Activated T-cell treated with anti-CD3 and anti-CD28 coated beads, Interleukin-2, amount 50 U/mL, for 72 hours (primary cell): Measurements from ENCODE around the gene DMAC2. TPM values are rescaled to one million over a fixed set of nuclear protein-coding genes. Genes with fewer than 3 reads are reported as not detected.

ENCODE experiments used
- ATAC-seq, 2 donors: fragments of 150-1000 bp; cut with Tn5 transposase; replicated peaks in 1 of 2; 2 replicates each; pipeline ENCODE4 v1.10.0; 2021; ENCODE audit warnings: moderate library complexity in 2 of 2, mild to moderate bottlenecking in 1 of 2
- DNase-seq, 2 donors: peaks; one replicate each; pipeline ENCODE4 v3.0.0; 2021 to 2022; ENCODE audit warnings: mixed read lengths in 1 of 2
- H3K27ac Mint-ChIP-seq: one replicate; pipeline ENCODE4 v1.8.0; 2022; ENCODE audit warnings: mild to moderate bottlenecking, moderate library complexity, mixed read lengths
- H3K27me3 Mint-ChIP-seq: one replicate; pipeline ENCODE4 v1.8.0; 2022; ENCODE audit warnings: low read depth, mixed read lengths
- H3K36me3 Mint-ChIP-seq, 2 donors: one replicate each; pipeline ENCODE4 v1.8.0; 2022; ENCODE audit warnings: mixed read lengths in 2 of 2, mild to moderate bottlenecking in 1 of 2; ENCODE audit not compliant: insufficient read depth in 2 of 2
- H3K4me1 Mint-ChIP-seq: one replicate; pipeline ENCODE4 v1.8.0; 2022; ENCODE audit warnings: low read depth, mixed read lengths
- H3K4me3 Mint-ChIP-seq, 2 donors: one replicate each; pipeline ENCODE4 v1.8.0; 2022; ENCODE audit warnings: mild to moderate bottlenecking in 2 of 2, mixed read lengths in 2 of 2, moderate library complexity in 2 of 2
- H3K9me3 Mint-ChIP-seq, 2 donors: one replicate each; pipeline ENCODE4 v1.8.0; 2022; ENCODE audit warnings: mixed read lengths in 2 of 2
- total RNA-seq, 2 donors: library from RNA; stranded (reverse); gene quantifications; one replicate each; pipeline ENCODE4 v1.2.3, GENCODE V29; 2022

Gene DMAC2
- total RNA-seq, 2 donors from 2014 or later: 59.9 to 66.6 TPM

- Mint-ChIP-seq H3K4me1 (peaks cover 27% of the 10 kb centered on the region), H3K27ac (no peak overlapping the region), H3K36me3 (no peaks in the 10 kb centered on the region), H3K27me3 (no peaks in the 10 kb centered on the region), H3K4me3 (no peak overlapping the region), H3K9me3 (no peaks in the 10 kb centered on the region)
- DNase-seq (no peak), ATAC-seq (no peak)
Measured at GRCh38 chr19:41455936-41456335, 16.2 kb upstream of the DMAC2 start.

- ATAC-seq (no peak), DNase-seq (no peak)
- Mint-ChIP-seq H3K9me3 (no peaks in the 10 kb centered on the region), H3K4me1 (peaks cover 38% of the 10 kb centered on the region), H3K27me3 (no peaks in the 10 kb centered on the region), H3K36me3 (no peaks in the 10 kb centered on the region), H3K27ac (no peak overlapping the region), H3K4me3 (no peak overlapping the region)
Measured at GRCh38 chr19:41452584-41453275, 13.0 kb upstream of the DMAC2 start.

GRCh38 chr19:41449865-41450178 lies 10.1 kb upstream of the DMAC2 start:
- H3K36me3 Mint-ChIP-seq: no peaks in the 10 kb centered on the region
- DNase-seq (no peak), ATAC-seq (peak; percentile 12 to 20)
- peaks cover 20% of the 10 kb centered on the region for H3K4me1 Mint-ChIP-seq
- H3K27me3 Mint-ChIP-seq: no peaks in the 10 kb centered on the region
- H3K9me3 Mint-ChIP-seq: no peaks in the 10 kb centered on the region
- H3K27ac Mint-ChIP-seq: no peak overlapping the region
- peak overlapping the region; percentile 84 to 88 for H3K4me3 Mint-ChIP-seq

GRCh38 chr19:41449079-41449864 lies 9.6 kb upstream of the DMAC2 start:
- Mint-ChIP-seq H3K9me3 (no peaks in the 10 kb centered on the region), H3K4me3 (peak overlapping the region; percentile 84 to 88), H3K27ac (no peak overlapping the region), H3K27me3 (no peaks in the 10 kb centered on the region), H3K36me3 (no peaks in the 10 kb centered on the region), H3K4me1 (peaks cover 20% of the 10 kb centered on the region)
- DNase-seq (peak; percentile 75 to 84), ATAC-seq (peak; percentile 92 to 94)

- Mint-ChIP-seq H3K4me3 (no peak overlapping the region), H3K4me1 (peaks cover 20% of the 10 kb centered on the region), H3K27ac (no peak overlapping the region), H3K9me3 (no peaks in the 10 kb centered on the region), H3K27me3 (no peaks in the 10 kb centered on the region), H3K36me3 (no peaks in the 10 kb centered on the region)
- no peak for ATAC-seq
- no peak for DNase-seq
Measured at GRCh38 chr19:41447732-41448332, 8.1 kb upstream of the DMAC2 start.

GRCh38 chr19:41445575-41445974 lies 5.9 kb upstream of the DMAC2 start:
- H3K4me3 Mint-ChIP-seq: no peak overlapping the region
- ATAC-seq (no peak), DNase-seq (no peak)
- H3K4me1 Mint-ChIP-seq: peaks cover 24% of the 10 kb centered on the region
- no peaks in the 10 kb centered on the region for H3K27me3 Mint-ChIP-seq
- H3K9me3 Mint-ChIP-seq: no peaks in the 10 kb centered on the region
- H3K36me3 Mint-ChIP-seq: no peaks in the 10 kb centered on the region
- H3K27ac Mint-ChIP-seq: no peak overlapping the region

GRCh38 chr19:41443813-41444455 lies 4.2 kb upstream of the DMAC2 start:
- no peak overlapping the region for H3K4me3 Mint-ChIP-seq
- H3K4me1 Mint-ChIP-seq: peaks cover 19% of the 10 kb centered on the region
- no peaks in the 10 kb centered on the region for H3K9me3 Mint-ChIP-seq
- H3K27ac Mint-ChIP-seq: peak overlapping the region; percentile 9
- DNase-seq (no peak), ATAC-seq (no peak)
- H3K36me3 Mint-ChIP-seq: no peaks in the 10 kb centered on the region
- no peaks in the 10 kb centered on the region for H3K27me3 Mint-ChIP-seq

- Mint-ChIP-seq H3K27me3 (no peaks in the 10 kb centered on the region), H3K27ac (peak within 1 kb of the TSS; percentile 9), H3K4me3 (no peak within 1 kb of the TSS), H3K36me3 (peaks cover 0 to 1% of the 10 kb centered on the region in 2 donors), H3K4me1 (peaks cover 18% of the 10 kb centered on the region), H3K9me3 (no peaks in the 10 kb centered on the region)
- no peak for ATAC-seq
- no peak for DNase-seq
Measured at GRCh38 chr19:41442473-41443355, 3.0 kb upstream of the DMAC2 start, which contains the start of gene ERICH4. Gene ERICH4, plus strand, starts transcription at chr19:41443156. Its CDS starts 14 bp downstream, at chr19:41443170.

- no peaks in the 10 kb centered on the region for H3K27me3 Mint-ChIP-seq
- ATAC-seq (no peak), DNase-seq (no peak)
- H3K27ac Mint-ChIP-seq: no peak overlapping the region
- H3K4me3 Mint-ChIP-seq: no peak overlapping the region
- peaks cover 0 to 3% of the 10 kb centered on the region in 2 donors for H3K36me3 Mint-ChIP-seq
- no peaks in the 10 kb centered on the region for H3K9me3 Mint-ChIP-seq
- H3K4me1 Mint-ChIP-seq: peaks cover 18% of the 10 kb centered on the region
Measured at GRCh38 chr19:41441321-41441945, 1.7 kb upstream of the DMAC2 start.

- peaks cover 18% of the 10 kb centered on the region for H3K4me1 Mint-ChIP-seq
- H3K9me3 Mint-ChIP-seq: no peaks in the 10 kb centered on the region
- peak overlapping the region in 1 of 2 donors; percentile 69 for H3K4me3 Mint-ChIP-seq
- DNase-seq (no peak), ATAC-seq (no peak)
- H3K27me3 Mint-ChIP-seq: no peaks in the 10 kb centered on the region
- peaks cover 0 to 3% of the 10 kb centered on the region in 2 donors for H3K36me3 Mint-ChIP-seq
- H3K27ac Mint-ChIP-seq: peak overlapping the region; percentile 50
Measured at GRCh38 chr19:41437944-41438574, 1.7 kb downstream of the DMAC2 start.

GRCh38 chr19:41436674-41436951 lies 3.1 kb downstream of the DMAC2 start:
- no peak overlapping the region for H3K4me3 Mint-ChIP-seq
- no peak overlapping the region for H3K27ac Mint-ChIP-seq
- no peaks in the 10 kb centered on the region for H3K27me3 Mint-ChIP-seq
- H3K4me1 Mint-ChIP-seq: peaks cover 18% of the 10 kb centered on the region
- DNase-seq (no peak), ATAC-seq (no peak)
- no peaks in the 10 kb centered on the region for H3K9me3 Mint-ChIP-seq
- H3K36me3 Mint-ChIP-seq: peaks cover 1 to 10% of the 10 kb centered on the region in 2 donors
